Ishikawa (cell line): Measurements from ENCODE around the gene ATG4A.

ENCODE experiments used
- CEBPB ChIP-seq: IDR thresholded peaks from 2 replicates; pipeline ENCODE4 v1.6.1; 2012
- CREB1 ChIP-seq: IDR thresholded peaks from 2 replicates; pipeline ENCODE4 v1.6.1; 2012; ENCODE audit warnings: low read depth
- EGR1 ChIP-seq: IDR thresholded peaks from 2 replicates; pipeline ENCODE4 v1.6.1; 2012
- EP300 ChIP-seq: IDR thresholded peaks from 2 replicates; pipeline ENCODE4 v1.6.1; 2012; ENCODE audit warnings: borderline replicate concordance
- FOXM1 ChIP-seq: IDR thresholded peaks from 2 replicates; pipeline ENCODE4 v1.6.1; 2012; ENCODE audit warnings: low read depth, borderline replicate concordance
- NFIC ChIP-seq: IDR thresholded peaks from 2 replicates; pipeline ENCODE4 v1.6.1; 2012
- RAD21 ChIP-seq: IDR thresholded peaks from 2 replicates; pipeline ENCODE4 v1.6.1; 2012; ENCODE audit warnings: low read depth
- REST ChIP-seq: IDR thresholded peaks from 2 replicates; pipeline ENCODE4 v1.6.1; 2012; ENCODE audit warnings: low read depth, mild to moderate bottlenecking
- TAF1 ChIP-seq: IDR thresholded peaks from 2 replicates; pipeline ENCODE4 v1.6.1; 2012; ENCODE audit warnings: low read depth, mild to moderate bottlenecking
- TCF12 ChIP-seq: IDR thresholded peaks from 2 replicates; pipeline ENCODE4 v1.6.1; 2012; ENCODE audit warnings: low read depth
- TEAD4 ChIP-seq: IDR thresholded peaks from 2 replicates; pipeline ENCODE4 v1.6.1; 2012
- USF1 ChIP-seq: IDR thresholded peaks from 2 replicates; pipeline ENCODE4 v1.6.1; 2012
- YY1 ChIP-seq: IDR thresholded peaks from 2 replicates; pipeline ENCODE4 v1.6.1; 2012; ENCODE audit warnings: low read depth
- ZBTB7A ChIP-seq: IDR thresholded peaks from 2 replicates; pipeline ENCODE4 v1.6.1; 2012; ENCODE audit warnings: low read depth

Gene ATG4A

GRCh38 chrX:108091264-108091877 is at the start of gene ATG4A, which contains the start of gene PSMD10:
Gene ATG4A (plus strand): TSS chrX:108091778. CDS start chrX:108091827, 49 bp downstream.
Gene PSMD10 (minus strand): TSS chrX:108091542. CDS start chrX:108091520, 22 bp downstream.
- TF ChIP-seq CREB1 (0 out of 2 replicates have a peak, but pooled peaks have one; percentile 22), TCF12 (no peak), EGR1 (no peak), TAF1 (peak; percentile 38; the same call in 1 of the 2 replicates), YY1 (peak; percentile 48; the same call in 1 of the 2 replicates), RAD21 (no peak), NFIC (no peak), REST (no peak)

GRCh38 chrX:108044554-108045256 is 46.9 kb upstream of the ATG4A start, which contains the start of gene VSIG1:
Gene VSIG1 (plus strand): TSS chrX:108045065. CDS start chrX:108045131, 66 bp downstream.
- TF ChIP-seq CEBPB (no peak), FOXM1 (no peak), NFIC (no peak), EGR1 (no peak), CREB1 (no peak), USF1 (no peak), TEAD4 (no peak), YY1 (no peak), REST (no peak)

GRCh38 chrX:108049649-108050048 is 41.9 kb upstream of the ATG4A start:
- TF ChIP-seq REST = no peak
- no peak for TF ChIP-seq TAF1
- TF ChIP-seq EGR1 = no peak
- no peak for TF ChIP-seq CEBPB
- no peak for TF ChIP-seq CREB1
- TF ChIP-seq YY1 = no peak

- TF ChIP-seq RAD21 (no peak), YY1 (no peak), EP300 (no peak), EGR1 (no peak), CREB1 (no peak), REST (no peak), ZBTB7A (no peak), TAF1 (no peak), CEBPB (no peak), TEAD4 (no peak), TCF12 (no peak)
These were observed 38.4 kb upstream of the ATG4A start for GRCh38 chrX:108053218-108053617.
